Measurements from ENCODE around the gene ZNF234.

DNA sequence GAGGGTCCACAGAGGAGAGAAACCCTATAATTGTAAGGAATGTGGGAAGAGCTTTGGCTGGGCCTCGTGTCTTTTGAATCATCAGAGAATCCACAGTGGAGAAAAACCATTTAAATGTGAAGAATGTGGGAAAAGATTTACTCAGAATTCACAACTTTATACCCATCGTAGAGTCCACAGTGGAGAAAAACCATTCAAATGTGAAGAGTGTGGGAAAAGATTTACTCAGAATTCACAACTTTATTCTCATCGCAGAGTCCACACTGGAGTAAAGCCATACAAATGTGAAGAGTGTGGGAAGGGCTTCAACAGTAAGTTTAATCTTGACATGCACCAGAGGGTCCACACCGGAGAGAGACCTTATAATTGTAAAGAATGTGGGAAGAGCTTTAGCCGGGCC lies 9.4 kb upstream of the ZNF234 start:
- TF ChIP-seq POLR2A (IDR thresholded peaks at IDR 0.05): no peak
- TF ChIP-seq, protein P1, sequence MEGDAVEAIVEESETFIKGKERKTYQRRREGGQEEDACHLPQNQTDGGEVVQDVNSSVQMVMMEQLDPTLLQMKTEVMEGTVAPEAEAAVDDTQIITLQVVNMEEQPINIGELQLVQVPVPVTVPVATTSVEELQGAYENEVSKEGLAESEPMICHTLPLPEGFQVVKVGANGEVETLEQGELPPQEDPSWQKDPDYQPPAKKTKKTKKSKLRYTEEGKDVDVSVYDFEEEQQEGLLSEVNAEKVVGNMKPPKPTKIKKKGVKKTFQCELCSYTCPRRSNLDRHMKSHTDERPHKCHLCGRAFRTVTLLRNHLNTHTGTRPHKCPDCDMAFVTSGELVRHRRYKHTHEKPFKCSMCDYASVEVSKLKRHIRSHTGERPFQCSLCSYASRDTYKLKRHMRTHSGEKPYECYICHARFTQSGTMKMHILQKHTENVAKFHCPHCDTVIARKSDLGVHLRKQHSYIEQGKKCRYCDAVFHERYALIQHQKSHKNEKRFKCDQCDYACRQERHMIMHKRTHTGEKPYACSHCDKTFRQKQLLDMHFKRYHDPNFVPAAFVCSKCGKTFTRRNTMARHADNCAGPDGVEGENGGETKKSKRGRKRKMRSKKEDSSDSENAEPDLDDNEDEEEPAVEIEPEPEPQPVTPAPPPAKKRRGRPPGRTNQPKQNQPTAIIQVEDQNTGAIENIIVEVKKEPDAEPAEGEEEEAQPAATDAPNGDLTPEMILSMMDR (IDR thresholded peaks at IDR 0.05): no peak

Data from body of pancreas (tissue), 4 donors.